LNCAP (cell line): Measurements from ENCODE around the gene OLIG1.

Experiments
- TF ChIP-seq, protein P1 (sequence below): fragments of 450-650 bp; IDR thresholded peaks from 2 replicates; pipeline ENCODE4 v1.5.1; 2017; ENCODE audit warnings: mild to moderate bottlenecking

Gene OLIG1

DNA sequence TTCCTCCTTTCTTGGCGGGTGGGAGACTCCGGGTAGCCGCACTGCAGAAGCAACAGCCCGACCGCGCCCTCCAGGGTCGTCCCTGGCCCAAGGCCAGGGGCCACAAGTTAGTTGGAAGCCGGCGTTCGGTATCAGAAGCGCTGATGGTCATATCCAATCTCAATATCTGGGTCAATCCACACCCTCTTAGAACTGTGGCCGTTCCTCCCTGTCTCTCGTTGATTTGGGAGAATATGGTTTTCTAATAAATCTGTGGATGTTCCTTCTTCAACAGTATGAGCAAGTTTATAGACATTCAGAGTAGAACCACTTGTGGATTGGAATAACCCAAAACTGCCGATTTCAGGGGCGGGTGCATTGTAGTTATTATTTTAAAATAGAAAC lies 41.7 kb upstream of the OLIG1 start:
- TF ChIP-seq, protein P1, sequence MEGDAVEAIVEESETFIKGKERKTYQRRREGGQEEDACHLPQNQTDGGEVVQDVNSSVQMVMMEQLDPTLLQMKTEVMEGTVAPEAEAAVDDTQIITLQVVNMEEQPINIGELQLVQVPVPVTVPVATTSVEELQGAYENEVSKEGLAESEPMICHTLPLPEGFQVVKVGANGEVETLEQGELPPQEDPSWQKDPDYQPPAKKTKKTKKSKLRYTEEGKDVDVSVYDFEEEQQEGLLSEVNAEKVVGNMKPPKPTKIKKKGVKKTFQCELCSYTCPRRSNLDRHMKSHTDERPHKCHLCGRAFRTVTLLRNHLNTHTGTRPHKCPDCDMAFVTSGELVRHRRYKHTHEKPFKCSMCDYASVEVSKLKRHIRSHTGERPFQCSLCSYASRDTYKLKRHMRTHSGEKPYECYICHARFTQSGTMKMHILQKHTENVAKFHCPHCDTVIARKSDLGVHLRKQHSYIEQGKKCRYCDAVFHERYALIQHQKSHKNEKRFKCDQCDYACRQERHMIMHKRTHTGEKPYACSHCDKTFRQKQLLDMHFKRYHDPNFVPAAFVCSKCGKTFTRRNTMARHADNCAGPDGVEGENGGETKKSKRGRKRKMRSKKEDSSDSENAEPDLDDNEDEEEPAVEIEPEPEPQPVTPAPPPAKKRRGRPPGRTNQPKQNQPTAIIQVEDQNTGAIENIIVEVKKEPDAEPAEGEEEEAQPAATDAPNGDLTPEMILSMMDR, result no peak

DNA sequence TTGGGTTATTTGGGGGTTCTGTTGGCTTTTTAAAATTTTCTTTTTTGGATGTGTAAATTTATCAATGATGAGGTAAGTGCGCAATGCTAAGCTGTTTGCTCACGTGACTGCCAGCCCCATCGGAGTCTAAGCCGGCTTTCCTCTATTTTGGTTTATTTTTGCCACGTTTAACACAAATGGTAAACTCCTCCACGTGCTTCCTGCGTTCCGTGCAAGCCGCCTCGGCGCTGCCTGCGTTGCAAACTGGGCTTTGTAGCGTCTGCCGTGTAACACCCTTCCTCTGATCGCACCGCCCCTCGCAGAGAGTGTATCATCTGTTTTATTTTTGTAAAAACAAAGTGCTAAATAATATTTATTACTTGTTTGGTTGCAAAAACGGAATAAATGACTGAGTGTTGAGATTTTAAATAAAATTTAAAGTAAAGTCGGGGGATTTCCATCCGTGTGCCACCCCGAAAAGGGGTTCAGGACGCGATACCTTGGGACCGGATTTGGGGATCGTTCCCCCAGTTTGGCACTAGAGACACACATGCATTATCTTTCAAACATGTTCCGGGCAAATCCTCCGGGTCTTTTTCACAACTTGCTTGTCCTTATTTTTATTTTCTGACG lies 41.1 kb upstream of the OLIG1 start:
- TF ChIP-seq, protein P1, result no peak

DNA sequence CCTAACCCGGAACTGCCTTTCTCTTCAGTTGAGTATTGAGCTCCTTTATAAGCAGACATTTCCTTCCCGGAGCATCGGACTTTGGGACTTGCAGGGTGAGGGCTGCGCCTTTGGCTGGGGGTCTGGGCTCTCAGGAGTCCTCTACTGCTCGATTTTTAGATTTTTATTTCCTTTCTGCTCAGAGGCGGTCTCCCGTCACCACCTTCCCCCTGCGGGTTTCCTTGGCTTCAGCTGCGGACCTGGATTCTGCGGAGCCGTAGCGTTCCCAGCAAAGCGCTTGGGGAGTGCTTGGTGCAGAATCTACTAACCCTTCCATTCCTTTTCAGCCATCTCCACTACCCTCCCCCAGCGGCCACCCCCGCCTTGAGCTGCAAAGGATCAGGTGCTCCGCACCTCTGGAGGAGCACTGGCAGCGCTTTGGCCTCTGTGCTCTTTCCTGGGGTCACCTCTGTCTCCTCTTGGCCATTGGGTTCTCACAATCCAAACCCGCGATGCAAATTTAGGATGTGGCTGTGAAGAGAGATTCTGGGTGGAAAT lies 40.5 kb upstream of the OLIG1 start:
- TF ChIP-seq, protein P1, result no peak

DNA sequence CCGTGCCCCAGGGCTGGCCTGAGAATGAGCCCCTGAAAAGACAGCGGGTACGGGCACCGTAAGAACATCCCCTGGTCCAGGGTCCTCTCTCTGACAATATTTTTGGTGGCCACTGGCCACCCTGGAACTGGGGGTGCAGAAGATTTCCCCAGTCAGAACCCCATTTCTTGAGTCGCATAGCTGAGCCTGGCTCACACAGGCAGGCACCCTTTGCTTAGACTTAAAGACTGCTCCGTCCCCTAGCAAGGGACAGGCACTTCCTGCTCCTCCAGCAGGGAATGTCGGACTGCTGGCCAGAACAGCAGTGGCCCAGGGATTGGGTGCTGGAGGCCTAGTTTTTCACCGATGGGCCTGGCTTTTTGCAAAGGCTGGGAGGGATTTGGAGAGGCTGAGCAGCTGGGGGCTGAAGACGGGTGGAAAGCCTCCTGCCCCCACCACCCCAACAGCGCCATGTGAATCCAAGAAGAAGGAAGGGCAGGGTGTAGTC lies 39.9 kb upstream of the OLIG1 start:
- TF ChIP-seq, protein P1, result no peak

DNA sequence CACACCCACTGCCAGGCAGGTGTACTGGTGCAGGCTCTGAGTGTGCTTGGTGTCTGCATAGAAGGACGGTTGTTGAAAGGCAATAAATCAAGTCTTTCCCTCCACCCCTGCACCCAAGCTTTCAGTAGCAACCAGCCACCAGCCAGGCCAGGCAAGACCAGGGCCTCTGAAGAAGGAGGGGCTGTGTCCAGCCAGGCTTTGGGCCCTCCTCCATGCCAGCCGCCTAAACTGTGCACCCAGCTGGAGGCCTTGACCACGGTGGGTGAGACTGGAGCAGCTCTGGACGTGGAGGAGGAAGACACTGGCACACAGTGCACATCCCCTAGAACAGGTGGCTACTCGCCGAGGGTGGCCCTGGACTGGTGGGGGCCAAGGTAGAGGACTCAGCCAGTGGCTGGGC lies 39.3 kb upstream of the OLIG1 start:
- TF ChIP-seq, protein P1, result no peak

DNA sequence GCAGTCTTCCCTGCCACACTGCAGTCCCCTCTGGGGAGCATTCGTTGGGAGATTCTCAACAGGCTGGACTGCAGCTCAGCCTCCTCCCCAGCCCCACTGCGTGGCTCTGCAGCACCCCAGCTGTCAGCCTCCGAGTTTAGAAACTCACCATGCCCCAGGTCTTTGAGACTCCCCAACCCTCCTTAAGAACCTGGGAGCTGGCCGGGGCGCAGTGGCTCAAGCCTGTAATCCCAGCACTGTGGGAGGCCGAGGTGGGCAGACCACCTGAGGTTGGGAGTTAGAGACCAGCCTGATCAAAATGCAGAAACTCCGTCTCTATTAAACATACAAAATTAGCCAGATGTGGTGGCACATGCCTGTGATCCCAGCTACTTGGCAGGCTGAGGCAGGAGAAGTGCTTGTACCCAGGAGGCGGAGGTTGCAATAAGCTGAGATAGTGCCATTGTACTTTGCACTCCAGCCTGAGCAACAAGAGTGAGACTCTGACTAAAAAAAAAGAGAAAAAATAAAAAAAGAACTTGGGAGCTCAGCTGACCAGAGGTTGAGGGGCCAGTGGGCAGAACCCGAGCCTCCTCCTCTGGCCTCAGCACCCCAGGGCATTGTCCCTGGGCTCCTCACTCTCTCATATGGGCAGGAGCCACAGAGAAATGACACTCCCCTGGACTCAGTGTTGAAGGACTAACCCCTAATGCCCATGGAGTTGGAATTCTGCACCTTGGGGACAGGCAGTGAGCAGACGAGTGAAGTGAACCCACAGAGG lies 38.6 kb upstream of the OLIG1 start:
- TF ChIP-seq, protein P1, result no peak

DNA sequence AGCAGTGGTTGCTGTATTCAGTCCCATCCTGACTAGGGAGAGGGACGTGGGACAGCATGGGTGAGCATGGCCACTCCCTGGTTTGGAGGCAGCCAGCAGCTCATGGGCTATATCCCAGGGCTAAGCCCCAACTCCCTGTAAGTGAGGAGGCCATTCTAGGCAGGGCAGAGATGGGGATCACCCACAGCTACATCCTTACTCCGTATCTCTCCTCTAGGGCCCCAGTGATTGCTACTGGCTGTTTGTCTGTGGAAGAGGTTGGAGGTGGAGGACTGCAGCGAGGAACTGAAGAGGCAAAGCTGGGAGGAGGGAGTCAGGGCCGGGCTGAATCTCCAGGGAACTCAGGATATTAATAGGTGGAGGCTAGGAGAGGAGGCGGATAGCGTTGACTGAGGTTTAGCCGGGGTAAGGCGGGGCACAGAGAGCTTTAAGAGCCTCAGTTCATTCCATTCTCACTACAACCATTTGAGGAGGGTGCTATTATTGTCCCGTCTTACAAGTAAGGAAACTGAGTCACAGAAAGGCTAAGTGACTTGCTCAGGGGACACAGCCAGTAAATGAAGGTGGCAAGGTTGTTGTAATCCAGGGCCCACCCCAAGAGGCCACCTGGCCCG lies 37.4 kb upstream of the OLIG1 start:
- TF ChIP-seq, protein P1, result no peak
